ENCODE measurements around the gene CCT3. TPM values are rescaled to one million over a fixed set of nuclear protein-coding genes. Genes with fewer than 3 reads are reported as not detected.

Gene CCT3
- total and polyA plus RNA-seq, 2 donors (not counting 1 experiment from before 2014, with no cell fraction given), result 251 to 397 TPM

GRCh38 chr1:156270314-156270713 is 67.8 kb downstream of the CCT3 start:
- Histone ChIP-seq H3K27ac (ENCODE audit: insufficient read depth, low read length) (no peak overlapping the region), H2AFZ (ENCODE audit: low read length) (no peak overlapping the region), H3K9me3 (ENCODE audit: control insufficient read depth, insufficient read depth, low read depth, low read length) (no peaks in the 10 kb centered on the region), H3K4me2 (ENCODE audit: extremely low read depth, insufficient read depth, low read length) (no peak overlapping the region), H3K9ac (ENCODE audit: insufficient read depth, low read length) (no peak overlapping the region), H3K4me3 (replicated peaks in 1 of 4; ENCODE audit: control extremely low read depth in 1 of 4, insufficient read depth in 1 of 4, low read depth in 3 of 4, low read length in 4 of 4) (no peak overlapping the region), H3K79me2 (ENCODE audit: control insufficient read depth, insufficient read depth, low read length) (no peaks in the 10 kb centered on the region), H3K27me3 (ENCODE audit: control insufficient read depth, insufficient read depth, low read length) (no peaks in the 10 kb centered on the region), H3K4me1 (ENCODE audit: control insufficient read depth, extremely low read depth, insufficient read depth, low read length) (no peaks in the 10 kb centered on the region), H4K20me1 (ENCODE audit: control insufficient read depth, extremely low read depth, insufficient read depth, low read length) (no peaks in the 10 kb centered on the region), H3K36me3 (ENCODE audit: control insufficient read depth, insufficient read depth, low read length) (peaks cover 28% of the 10 kb centered on the region)
- TF ChIP-seq EZH2 (IDR thresholded peaks at IDR 0.05; ENCODE audit: low read length, missing control alignments), result no peak
- no peak for DNase-seq (ENCODE audit: low read depth in 2 of 2)

GRCh38 chr1:156268336-156268735 is 69.8 kb downstream of the CCT3 start:
- H3K27ac ChIP-seq (ENCODE audit: insufficient read depth, low read length), result no peak overlapping the region
- no peak overlapping the region for H3K4me2 ChIP-seq (ENCODE audit: extremely low read depth, insufficient read depth, low read length)
- no peaks in the 10 kb centered on the region for H3K27me3 ChIP-seq (ENCODE audit: control insufficient read depth, insufficient read depth, low read length)
- H3K4me1 ChIP-seq (ENCODE audit: control insufficient read depth, extremely low read depth, insufficient read depth, low read length), result peaks cover 2% of the 10 kb centered on the region
- DNase-seq (ENCODE audit: low read depth in 2 of 2), result peak in 1 of 2 donors; percentile 67
- no peak for TF ChIP-seq EZH2 (IDR thresholded peaks at IDR 0.05; ENCODE audit: low read length, missing control alignments)
- no peak overlapping the region for H3K9ac ChIP-seq (ENCODE audit: insufficient read depth, low read length)
- H3K4me3 ChIP-seq (replicated peaks in 1 of 4; ENCODE audit: control extremely low read depth in 1 of 4, insufficient read depth in 1 of 4, low read depth in 3 of 4, low read length in 4 of 4), result no peak overlapping the region
- no peak overlapping the region for H2AFZ ChIP-seq (ENCODE audit: low read length)
- no peaks in the 10 kb centered on the region for H3K79me2 ChIP-seq (ENCODE audit: control insufficient read depth, insufficient read depth, low read length)
- H4K20me1 ChIP-seq (ENCODE audit: control insufficient read depth, extremely low read depth, insufficient read depth, low read length), result no peaks in the 10 kb centered on the region
- no peaks in the 10 kb centered on the region for H3K9me3 ChIP-seq (ENCODE audit: control insufficient read depth, insufficient read depth, low read depth, low read length)
- H3K36me3 ChIP-seq (ENCODE audit: control insufficient read depth, insufficient read depth, low read length), result peaks cover 30% of the 10 kb centered on the region

GRCh38 chr1:156266051-156266450 is 72.0 kb downstream of the CCT3 start:
- TF ChIP-seq EZH2 (IDR thresholded peaks at IDR 0.05; ENCODE audit: low read length, missing control alignments) (no peak), CTCF (conservative IDR thresholded peaks at IDR 0.05 in 1 of 2, IDR thresholded peaks at IDR 0.05 in 1 of 2; ENCODE audit: low read depth in 1 of 2, low read length in 2 of 2) (no peak)
- Histone ChIP-seq H3K4me3 (replicated peaks in 1 of 4; ENCODE audit: control extremely low read depth in 1 of 4, insufficient read depth in 1 of 4, low read depth in 3 of 4, low read length in 4 of 4) (no peak overlapping the region), H3K27me3 (ENCODE audit: control insufficient read depth, insufficient read depth, low read length) (no peaks in the 10 kb centered on the region), H2AFZ (ENCODE audit: low read length) (no peak overlapping the region), H3K4me1 (ENCODE audit: control insufficient read depth, extremely low read depth, insufficient read depth, low read length) (peaks cover 11% of the 10 kb centered on the region), H3K9me3 (ENCODE audit: control insufficient read depth, insufficient read depth, low read depth, low read length) (no peaks in the 10 kb centered on the region), H3K9ac (ENCODE audit: insufficient read depth, low read length) (no peak overlapping the region), H3K4me2 (ENCODE audit: extremely low read depth, insufficient read depth, low read length) (no peak overlapping the region), H4K20me1 (ENCODE audit: control insufficient read depth, extremely low read depth, insufficient read depth, low read length) (peaks cover 2% of the 10 kb centered on the region), H3K27ac (ENCODE audit: insufficient read depth, low read length) (no peak overlapping the region), H3K79me2 (ENCODE audit: control insufficient read depth, insufficient read depth, low read length) (no peaks in the 10 kb centered on the region), H3K36me3 (ENCODE audit: control insufficient read depth, insufficient read depth, low read length) (peaks cover 36% of the 10 kb centered on the region)
- no peak for DNase-seq (ENCODE audit: low read depth in 2 of 2)

- H2AFZ ChIP-seq (ENCODE audit: low read length), result no peak overlapping the region
- no peaks in the 10 kb centered on the region for H3K79me2 ChIP-seq (ENCODE audit: control insufficient read depth, insufficient read depth, low read length)
- DNase-seq (ENCODE audit: low read depth in 2 of 2), result no peak
- TF ChIP-seq EZH2 (IDR thresholded peaks at IDR 0.05; ENCODE audit: low read length, missing control alignments) (no peak), CTCF (conservative IDR thresholded peaks at IDR 0.05 in 1 of 2, IDR thresholded peaks at IDR 0.05 in 1 of 2; ENCODE audit: low read depth in 1 of 2, low read length in 2 of 2) (no peak)
- H3K4me1 ChIP-seq (ENCODE audit: control insufficient read depth, extremely low read depth, insufficient read depth, low read length), result peaks cover 11% of the 10 kb centered on the region
- H3K4me3 ChIP-seq (replicated peaks in 1 of 4; ENCODE audit: control extremely low read depth in 1 of 4, insufficient read depth in 1 of 4, low read depth in 3 of 4, low read length in 4 of 4), result no peak overlapping the region
- no peaks in the 10 kb centered on the region for H3K9me3 ChIP-seq (ENCODE audit: control insufficient read depth, insufficient read depth, low read depth, low read length)
- peak overlapping the region; percentile 32 for H3K27ac ChIP-seq (ENCODE audit: insufficient read depth, low read length)
- H3K36me3 ChIP-seq (ENCODE audit: control insufficient read depth, insufficient read depth, low read length), result peaks cover 50% of the 10 kb centered on the region
- H4K20me1 ChIP-seq (ENCODE audit: control insufficient read depth, extremely low read depth, insufficient read depth, low read length), result peaks cover 2% of the 10 kb centered on the region
- H3K9ac ChIP-seq (ENCODE audit: insufficient read depth, low read length), result no peak overlapping the region
- H3K27me3 ChIP-seq (ENCODE audit: control insufficient read depth, insufficient read depth, low read length), result no peaks in the 10 kb centered on the region
- H3K4me2 ChIP-seq (ENCODE audit: extremely low read depth, insufficient read depth, low read length), result no peak overlapping the region
Measured at GRCh38 chr1:156263288-156263655, 74.8 kb downstream of the CCT3 start.

Data from fibroblast of lung (primary cell).